H9 (cell line): ENCODE data around the gene SMCHD1. TPM values are rescaled to one million over a fixed set of nuclear protein-coding genes. Genes with fewer than 3 reads are reported as not detected.

Source experiments
- DNase-seq: peaks from one replicate; pipeline ENCODE4 v3.0.0-alpha.2; 2017
- H2AFZ ChIP-seq: one replicate; pipeline ENCODE4 v1.6.1; 2013; ENCODE audit warnings: mild to moderate bottlenecking, low read length, control low read depth, moderate library complexity
- H2AK5ac ChIP-seq: 2 replicates; pipeline ENCODE4 v1.6.1; 2013; ENCODE audit warnings: low read length, control low read depth, mixed read lengths; ENCODE audit not compliant: insufficient read length
- H2BK120ac ChIP-seq: one replicate; pipeline ENCODE4 v1.6.1; 2013; ENCODE audit warnings: low read depth, mild to moderate bottlenecking, low read length, control low read depth, inconsistent platforms; ENCODE audit not compliant: poor library complexity, severe bottlenecking
- H2BK12ac ChIP-seq: 2 replicates; pipeline ENCODE4 v1.6.1; 2013; ENCODE audit warnings: low read length, control low read depth, mixed read lengths, low read depth; ENCODE audit not compliant: insufficient read length
- H2BK15ac ChIP-seq: 2 replicates; pipeline ENCODE4 v1.6.1; 2013; ENCODE audit warnings: low read depth, low read length, control low read depth
- H2BK20ac ChIP-seq: one replicate; pipeline ENCODE4 v1.6.1; 2013; ENCODE audit warnings: low read depth, mild to moderate bottlenecking, low read length, control low read depth, inconsistent platforms; ENCODE audit not compliant: poor library complexity, severe bottlenecking
- H2BK5ac ChIP-seq: 2 replicates; pipeline ENCODE4 v1.6.1; 2013; ENCODE audit warnings: low read length, control low read depth, mixed read lengths; ENCODE audit not compliant: insufficient read length
- H3K14ac ChIP-seq: 2 replicates; pipeline ENCODE4 v1.6.1; 2013; ENCODE audit warnings: low read length, control low read depth; ENCODE audit not compliant: insufficient read depth
- H3K18ac ChIP-seq: 2 replicates; pipeline ENCODE4 v1.6.1; 2013; ENCODE audit warnings: low read depth, mild to moderate bottlenecking, mixed read lengths, low read length, control low read depth; ENCODE audit not compliant: insufficient read length
- H3K23ac ChIP-seq: 2 replicates; pipeline ENCODE4 v1.6.1; 2013; ENCODE audit warnings: low read length, control low read depth, mixed read lengths, low read depth; ENCODE audit not compliant: insufficient read length
- H3K23me2 ChIP-seq: 2 replicates; pipeline ENCODE4 v1.6.1; 2013; ENCODE audit warnings: low read depth, mild to moderate bottlenecking, mixed read lengths, low read length, control low read depth; ENCODE audit not compliant: insufficient read length, poor library complexity, severe bottlenecking
- H3K27ac ChIP-seq: 2 replicates; pipeline ENCODE4 v1.5.1; 2013; ENCODE audit warnings: low read length, control low read depth, mixed read lengths, low read depth; ENCODE audit not compliant: insufficient read length
- H3K27me3 ChIP-seq: 2 replicates; pipeline ENCODE4 v1.6.1; 2013; ENCODE audit warnings: low read length, control low read depth, inconsistent platforms; ENCODE audit not compliant: insufficient read depth
- H3K4ac ChIP-seq: 2 replicates; pipeline ENCODE4 v1.6.1; 2013; ENCODE audit warnings: low read depth, mild to moderate bottlenecking, control low read depth, inconsistent platforms, low read length, moderate library complexity
- H3K4me1 ChIP-seq: 2 replicates; pipeline ENCODE4 v1.6.1; 2013; ENCODE audit warnings: low read length, control low read depth, inconsistent platforms; ENCODE audit not compliant: insufficient read depth
- H3K4me2 ChIP-seq: 2 replicates; pipeline ENCODE4 v1.6.1; 2013; ENCODE audit warnings: low read length, control low read depth, mixed read lengths; ENCODE audit not compliant: insufficient read length, insufficient read depth
- H3K56ac ChIP-seq: 2 replicates; pipeline ENCODE4 v1.6.1; 2013; ENCODE audit warnings: low read depth, mild to moderate bottlenecking, mixed read lengths, low read length, control low read depth; ENCODE audit not compliant: insufficient read length
- H3K79me1 ChIP-seq: 2 replicates; pipeline ENCODE4 v1.6.1; 2013; ENCODE audit warnings: low read depth, mild to moderate bottlenecking, moderate library complexity, low read length, control low read depth, inconsistent platforms; ENCODE audit not compliant: insufficient read depth, poor library complexity, severe bottlenecking
- H3K79me2 ChIP-seq: 2 replicates; pipeline ENCODE4 v1.6.1; 2013; ENCODE audit warnings: low read length, control low read depth, inconsistent platforms; ENCODE audit not compliant: insufficient read depth
- H3K9ac ChIP-seq: 2 replicates; pipeline ENCODE4 v1.6.1; 2013; ENCODE audit warnings: low read length, control low read depth, mixed read lengths; ENCODE audit not compliant: insufficient read length; ENCODE audit errors: extremely low read depth
- H3K9me3 ChIP-seq: one replicate; pipeline ENCODE4 v1.6.1; 2013; ENCODE audit warnings: low read depth, low read length, inconsistent platforms; ENCODE audit not compliant: control insufficient read depth
- H3T11ph ChIP-seq: one replicate; pipeline ENCODE4 v1.6.1; 2013; ENCODE audit warnings: mild to moderate bottlenecking, low read length, control low read depth, inconsistent platforms
- H4K20me1 ChIP-seq: one replicate; pipeline ENCODE4 v1.6.1; 2013; ENCODE audit not compliant: control insufficient read depth, insufficient read length, insufficient read depth
- H4K5ac ChIP-seq: 2 replicates; pipeline ENCODE4 v1.6.1; 2013; ENCODE audit warnings: low read depth, mild to moderate bottlenecking, mixed read lengths, low read length, control low read depth; ENCODE audit not compliant: insufficient read length
- H4K8ac ChIP-seq: replicated peaks from 2 replicates; pipeline ENCODE4 v1.6.1; 2013; ENCODE audit warnings: low read length, control low read depth, mixed read lengths, low read depth; ENCODE audit not compliant: insufficient read length
- H4K91ac ChIP-seq: 2 replicates; pipeline ENCODE4 v1.6.1; 2013; ENCODE audit warnings: low read depth, mild to moderate bottlenecking, moderate library complexity, mixed read lengths, low read length, control low read depth; ENCODE audit not compliant: insufficient read length
- H3K27ac Mint-ChIP-seq, 3 experiments: 2 replicates in 2 of 3; 3 replicates in 1 of 3; pipeline ENCODE4 v1.8.0; 2020 to 2021; ENCODE audit warnings: mixed read lengths in 3 of 3, mild to moderate bottlenecking in 1 of 3, moderate library complexity in 1 of 3
- H3K27me3 Mint-ChIP-seq: 2 replicates; pipeline ENCODE4 v1.8.0; 2021; ENCODE audit warnings: low read depth, mild to moderate bottlenecking, moderate library complexity, mixed read lengths
- H3K36me3 Mint-ChIP-seq, 3 experiments: 2 replicates in 2 of 3; 3 replicates in 1 of 3; pipeline ENCODE4 v1.8.0; 2020 to 2021; ENCODE audit warnings: low read depth in 3 of 3, mixed read lengths in 3 of 3; ENCODE audit not compliant: insufficient read depth in 1 of 3
- H3K4me1 Mint-ChIP-seq, 2 experiments: 2 replicates each; pipeline ENCODE4 v1.8.0; 2020; ENCODE audit warnings: mixed read lengths in 2 of 2
- H3K4me3 Mint-ChIP-seq, 2 experiments: 2 replicates in 1 of 2; 3 replicates in 1 of 2; pipeline ENCODE4 v1.8.0; 2020 to 2021; ENCODE audit warnings: mild to moderate bottlenecking in 2 of 2, mixed read lengths in 2 of 2, moderate library complexity in 1 of 2
- H3K9me3 Mint-ChIP-seq, 2 experiments: 2 replicates in 1 of 2; 3 replicates in 1 of 2; pipeline ENCODE4 v1.8.0; 2020; ENCODE audit warnings: mild to moderate bottlenecking in 2 of 2, mixed read lengths in 2 of 2, moderate library complexity in 1 of 2
- WGBS: extraction: QIAGEN DNeasy Blood & Tissue Kit; methylation state at CpG from one replicate; pipeline ENCODE4 v1.1.7; 2013; ENCODE audit warnings: missing lambda C conversion rate, low lambda C conversion rate, mixed read lengths; ENCODE audit not compliant: insufficient read length; ENCODE audit errors: extremely low coverage; 5-methylcytosine and 5-hydroxymethylcytosine counted together
- total RNA-seq: library from RNA; stranded (reverse); gene quantifications from 2 replicates; pipeline ENCODE4 v1.2.1, GENCODE V29; 2021
- TF ChIP-seq, protein P1 (sequence below): fragments of 200-600 bp; sonication (generic); conservative IDR thresholded peaks from 3 replicates; pipeline ENCODE4 v1.8.0; 2021; ENCODE audit warnings: antibody characterized with exemption, mild to moderate bottlenecking

SMCHD1 gene
- total RNA-seq, 1 experiment from 2014 or later: 53.5 TPM

DNA sequence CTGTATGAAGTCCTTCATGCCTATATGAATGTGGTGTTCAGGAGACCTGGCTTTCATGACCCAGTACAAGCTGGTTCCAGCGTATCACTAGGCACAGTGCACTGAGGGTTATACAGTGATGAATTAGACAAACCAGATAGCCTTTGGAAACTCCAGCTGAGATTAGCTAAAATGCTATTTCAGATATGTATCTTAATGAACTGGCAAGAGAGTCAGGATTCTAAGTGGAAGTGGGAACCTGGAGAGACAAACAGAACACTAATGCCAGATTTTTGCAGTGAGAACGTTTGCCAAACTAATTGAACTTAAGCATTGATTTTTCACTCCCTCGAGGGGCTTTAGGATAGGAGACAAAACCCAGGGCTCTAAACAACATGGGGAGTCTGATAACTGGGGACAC is 125.2 kb downstream of the SMCHD1 start:
- no peak overlapping the region for H3K18ac ChIP-seq
- H4K5ac ChIP-seq: no peak overlapping the region
- H4K91ac ChIP-seq: no peak overlapping the region
- Mint-ChIP-seq H3K4me3 (no peak overlapping the region), H3K27ac (peak overlapping the region in 1 of 3 experiments; percentile 27; a peak in 1 of 7 replicates), H3K36me3 (peaks cover 10 to 46% (median 42%) of the 10 kb centered on the region in 3 experiments; a peak in 6 of 7 replicates), H3K27me3 (no peaks in the 10 kb centered on the region; the same call in 1 of the 2 replicates), H3K4me1 (no peaks in the 10 kb centered on the region), H3K9me3 (no peaks in the 10 kb centered on the region)
- H3K4me1 ChIP-seq: no peaks in the 10 kb centered on the region
- H3K79me2 ChIP-seq: no peaks in the 10 kb centered on the region
- no peaks in the 10 kb centered on the region for H4K20me1 ChIP-seq
- H2BK120ac ChIP-seq: no peak overlapping the region
- no peak overlapping the region for H2BK12ac ChIP-seq
- H3T11ph ChIP-seq: no peak overlapping the region
- no peak overlapping the region for H2BK20ac ChIP-seq
- no peak overlapping the region for H3K27ac ChIP-seq
- H3K4ac ChIP-seq: no peak overlapping the region
- H2AFZ ChIP-seq: no peak overlapping the region
- TF ChIP-seq, protein P1, sequence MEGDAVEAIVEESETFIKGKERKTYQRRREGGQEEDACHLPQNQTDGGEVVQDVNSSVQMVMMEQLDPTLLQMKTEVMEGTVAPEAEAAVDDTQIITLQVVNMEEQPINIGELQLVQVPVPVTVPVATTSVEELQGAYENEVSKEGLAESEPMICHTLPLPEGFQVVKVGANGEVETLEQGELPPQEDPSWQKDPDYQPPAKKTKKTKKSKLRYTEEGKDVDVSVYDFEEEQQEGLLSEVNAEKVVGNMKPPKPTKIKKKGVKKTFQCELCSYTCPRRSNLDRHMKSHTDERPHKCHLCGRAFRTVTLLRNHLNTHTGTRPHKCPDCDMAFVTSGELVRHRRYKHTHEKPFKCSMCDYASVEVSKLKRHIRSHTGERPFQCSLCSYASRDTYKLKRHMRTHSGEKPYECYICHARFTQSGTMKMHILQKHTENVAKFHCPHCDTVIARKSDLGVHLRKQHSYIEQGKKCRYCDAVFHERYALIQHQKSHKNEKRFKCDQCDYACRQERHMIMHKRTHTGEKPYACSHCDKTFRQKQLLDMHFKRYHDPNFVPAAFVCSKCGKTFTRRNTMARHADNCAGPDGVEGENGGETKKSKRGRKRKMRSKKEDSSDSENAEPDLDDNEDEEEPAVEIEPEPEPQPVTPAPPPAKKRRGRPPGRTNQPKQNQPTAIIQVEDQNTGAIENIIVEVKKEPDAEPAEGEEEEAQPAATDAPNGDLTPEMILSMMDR: no peak
- H3K23ac ChIP-seq: no peak overlapping the region
- no peak overlapping the region for H3K9ac ChIP-seq
- no peaks in the 10 kb centered on the region for H3K9me3 ChIP-seq
- no peaks in the 10 kb centered on the region for H3K79me1 ChIP-seq
- DNase-seq: no peak
- H3K14ac ChIP-seq: no peak overlapping the region
- H3K4me2 ChIP-seq: no peak overlapping the region
- H3K27me3 ChIP-seq: no peaks in the 10 kb centered on the region
- no peak overlapping the region for H2BK15ac ChIP-seq
- no peak overlapping the region for H2AK5ac ChIP-seq
- no peak overlapping the region for H2BK5ac ChIP-seq
- no CpG with 5 or more reads among the region's 3 CpGs for WGBS
- H4K8ac ChIP-seq: no peak overlapping the region
- H3K56ac ChIP-seq: no peak overlapping the region
- H3K23me2 ChIP-seq: no peaks in the 10 kb centered on the region
